Coronary artery (tissue), 2 donors: ENCODE measurements around the gene PFKM.

Experiments
- DNase-seq: peaks from one replicate; pipeline ENCODE4 v3.0.0-alpha.2; 2017; ENCODE audit warnings: low spot score
- H3K27ac ChIP-seq, 2 donors: fragments of 200-600 bp; sonication (generic); one replicate each; pipeline ENCODE4 v1.5.1; 2016 to 2019
- H3K4me3 ChIP-seq: fragments of 200-600 bp; sonication (generic); 2 replicates; pipeline ENCODE4 v1.5.1; 2016; ENCODE audit warnings: mild to moderate bottlenecking, moderate library complexity
- TF ChIP-seq, protein P1 (sequence below): fragments of 200-600 bp; sonication (generic); IDR thresholded peaks from one replicate; pipeline ENCODE4 v1.5.1; 2019; ENCODE audit warnings: antibody characterized with exemption

Gene PFKM

DNA sequence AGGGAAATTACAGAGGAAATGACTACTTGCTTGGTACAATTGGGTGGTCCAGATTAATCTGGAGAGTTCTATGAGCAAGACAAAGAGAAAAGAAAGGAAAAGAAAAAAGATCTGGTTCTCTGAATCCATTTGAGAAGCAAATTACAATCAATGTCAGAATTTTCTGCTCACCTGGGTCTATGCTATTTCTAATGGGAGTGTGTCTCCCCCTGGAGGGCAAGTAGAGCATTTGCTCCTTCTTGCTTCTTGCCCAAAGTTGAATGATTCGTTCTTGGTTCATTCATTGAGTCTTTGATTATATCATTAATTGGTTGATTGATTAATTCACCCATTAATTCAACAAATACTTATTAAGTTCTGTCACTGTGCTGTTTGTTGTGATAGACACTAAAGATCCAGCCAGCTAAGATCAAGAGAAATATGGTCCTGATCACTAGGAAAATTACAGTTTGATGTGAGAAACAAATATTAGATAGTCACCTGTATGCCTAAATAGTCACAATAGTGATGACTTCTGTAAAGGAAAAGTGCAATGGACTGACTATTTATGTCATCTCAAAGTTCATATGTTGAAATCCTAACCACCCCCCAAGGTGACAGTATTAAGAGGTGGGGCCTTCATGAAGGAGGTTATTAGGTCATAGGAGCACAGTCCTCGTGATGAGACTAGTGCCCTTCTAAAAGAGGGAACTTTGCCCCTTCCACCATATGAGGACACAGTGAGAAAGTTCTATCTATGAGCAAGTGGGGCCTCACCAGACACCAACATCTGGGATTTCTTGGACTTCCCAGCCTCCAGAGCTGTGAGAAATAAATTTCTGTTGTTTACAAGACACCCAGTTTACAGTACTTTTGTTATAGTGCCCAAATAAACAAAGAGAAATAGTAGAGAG, 46.2 kb downstream of the PFKM start:
- H3K27ac ChIP-seq = no peak overlapping the region
- H3K4me3 ChIP-seq = no peak overlapping the region
- TF ChIP-seq, protein P1, sequence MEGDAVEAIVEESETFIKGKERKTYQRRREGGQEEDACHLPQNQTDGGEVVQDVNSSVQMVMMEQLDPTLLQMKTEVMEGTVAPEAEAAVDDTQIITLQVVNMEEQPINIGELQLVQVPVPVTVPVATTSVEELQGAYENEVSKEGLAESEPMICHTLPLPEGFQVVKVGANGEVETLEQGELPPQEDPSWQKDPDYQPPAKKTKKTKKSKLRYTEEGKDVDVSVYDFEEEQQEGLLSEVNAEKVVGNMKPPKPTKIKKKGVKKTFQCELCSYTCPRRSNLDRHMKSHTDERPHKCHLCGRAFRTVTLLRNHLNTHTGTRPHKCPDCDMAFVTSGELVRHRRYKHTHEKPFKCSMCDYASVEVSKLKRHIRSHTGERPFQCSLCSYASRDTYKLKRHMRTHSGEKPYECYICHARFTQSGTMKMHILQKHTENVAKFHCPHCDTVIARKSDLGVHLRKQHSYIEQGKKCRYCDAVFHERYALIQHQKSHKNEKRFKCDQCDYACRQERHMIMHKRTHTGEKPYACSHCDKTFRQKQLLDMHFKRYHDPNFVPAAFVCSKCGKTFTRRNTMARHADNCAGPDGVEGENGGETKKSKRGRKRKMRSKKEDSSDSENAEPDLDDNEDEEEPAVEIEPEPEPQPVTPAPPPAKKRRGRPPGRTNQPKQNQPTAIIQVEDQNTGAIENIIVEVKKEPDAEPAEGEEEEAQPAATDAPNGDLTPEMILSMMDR = peak; percentile 82
- DNase-seq = no peak

DNA sequence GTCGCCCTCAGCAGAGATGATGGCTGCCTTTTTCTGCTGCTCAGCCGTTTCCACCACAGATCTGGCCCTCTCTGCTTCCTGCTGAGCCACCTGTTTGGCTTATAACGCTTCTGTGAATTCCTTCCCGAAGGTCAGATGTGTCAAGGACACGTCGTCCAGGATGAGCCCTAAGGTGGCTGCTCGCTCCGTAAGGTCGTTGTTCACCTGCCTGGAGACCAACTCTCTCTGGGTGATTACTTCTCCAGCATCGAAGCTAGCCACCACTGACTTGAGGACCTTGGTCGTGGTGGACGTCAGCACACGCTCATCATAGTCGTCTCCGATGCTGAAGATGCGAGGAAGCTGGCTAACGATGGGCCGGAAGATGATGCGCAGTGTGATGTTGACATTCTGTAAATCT, 49.8 kb downstream of the PFKM start:
- no peak overlapping the region for H3K27ac ChIP-seq
- no peak overlapping the region for H3K4me3 ChIP-seq
- TF ChIP-seq, protein P1 = no peak
- no peak for DNase-seq

DNA sequence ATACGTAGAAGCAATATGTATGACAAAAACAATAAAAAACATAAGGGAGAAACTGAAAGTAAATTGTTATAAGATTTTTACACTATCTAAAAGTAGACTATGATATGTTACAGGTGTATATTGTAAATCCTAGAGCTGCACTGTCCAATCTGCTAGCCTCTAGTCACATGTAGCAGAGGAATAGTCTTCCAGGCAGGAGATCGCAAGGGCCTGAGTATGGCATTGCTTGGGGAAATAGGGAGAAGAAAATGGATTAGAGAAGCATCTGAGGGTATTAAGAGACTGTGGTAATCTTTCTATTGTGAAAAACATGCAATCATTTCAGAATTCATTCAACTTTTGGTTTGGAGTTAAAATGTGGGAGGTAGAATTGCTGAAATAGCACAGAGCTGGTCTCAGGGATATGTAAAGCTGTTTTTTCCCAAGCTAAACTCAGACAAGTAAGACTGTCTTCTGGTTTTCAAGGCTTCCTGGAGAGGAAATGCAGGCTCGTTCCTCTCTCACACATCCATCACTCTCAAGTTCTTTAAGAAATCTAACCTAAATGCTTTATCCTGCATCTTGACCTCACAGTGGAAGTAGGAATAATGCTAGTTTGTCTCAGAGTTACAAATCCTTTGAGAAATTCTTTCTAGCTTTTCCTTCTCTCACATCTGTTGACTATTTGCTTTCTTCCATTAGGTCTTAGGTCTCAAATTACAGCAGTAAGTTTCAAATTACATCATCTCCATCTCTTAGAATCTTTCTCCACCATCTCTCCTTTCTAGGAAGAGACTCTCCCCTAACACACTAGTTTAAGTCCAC, 56.7 kb downstream of the PFKM start:
- TF ChIP-seq, protein P1 = no peak

DNA sequence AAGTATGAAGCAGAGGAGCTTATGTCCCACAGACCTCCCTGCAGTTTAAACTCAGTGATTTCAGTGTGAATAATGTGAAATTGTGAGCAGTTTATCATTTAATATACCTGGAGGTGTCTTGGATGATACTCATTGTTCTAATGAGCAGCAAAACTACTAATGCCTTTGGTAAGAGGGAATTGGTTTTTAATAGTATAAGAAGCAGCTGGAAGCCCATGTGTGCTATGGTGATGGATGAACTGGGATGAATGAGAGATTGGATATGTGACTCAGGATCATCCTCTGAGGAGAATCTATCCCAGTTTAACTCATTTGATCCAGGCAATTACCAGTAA, 57.2 kb downstream of the PFKM start:
- Histone ChIP-seq H3K27ac (no peak overlapping the region), H3K4me3 (no peak overlapping the region)
- no peak for DNase-seq
- TF ChIP-seq, protein P1 = no peak

More for the DNA sequence above, 56.7 kb downstream of the PFKM start:
- DNase-seq = no peak
- Histone ChIP-seq H3K27ac (no peak overlapping the region), H3K4me3 (no peak overlapping the region)

DNA sequence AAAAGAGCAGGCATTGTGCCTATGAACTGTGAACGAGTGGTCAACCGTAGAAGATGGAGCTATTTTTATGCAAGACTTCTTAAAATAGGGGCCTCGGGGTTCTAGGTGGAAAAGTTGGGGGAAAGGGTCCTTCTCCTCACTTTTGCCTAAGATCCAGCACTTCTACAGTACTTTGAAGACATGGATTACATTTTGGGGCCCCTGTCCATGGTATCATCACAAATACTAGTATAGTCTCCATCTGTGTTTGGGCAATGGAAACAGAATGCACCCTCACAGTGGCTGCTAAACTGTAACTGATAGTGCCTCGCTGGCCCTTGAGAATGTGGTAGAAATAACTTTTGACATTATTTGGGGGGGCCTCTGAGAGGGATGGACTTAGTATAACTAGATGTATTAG, 58.8 kb downstream of the PFKM start:
- TF ChIP-seq, protein P1 = no peak

DNA sequence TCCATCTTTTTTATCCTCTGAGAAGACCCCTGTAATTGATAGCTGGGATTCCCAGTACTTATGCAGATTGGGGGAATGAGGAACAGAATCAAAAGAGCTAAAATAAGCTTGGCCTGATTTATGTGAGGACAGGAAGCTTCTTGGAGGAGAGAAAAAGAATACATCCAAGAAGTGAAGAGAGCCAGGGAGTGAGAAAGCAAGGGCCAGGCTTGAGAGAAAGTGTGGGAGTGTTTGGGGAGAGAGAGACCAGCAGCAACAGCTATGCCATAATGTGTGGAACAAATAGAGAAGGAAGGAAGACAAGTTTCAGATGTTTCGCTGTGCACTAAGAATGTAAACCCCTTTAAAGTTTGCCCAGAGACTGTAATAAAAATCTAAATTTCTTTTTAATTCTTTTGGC, 60.3 kb downstream of the PFKM start:
- DNase-seq = no peak
- TF ChIP-seq, protein P1 = no peak
- H3K27ac ChIP-seq = no peak overlapping the region
- H3K4me3 ChIP-seq = no peak overlapping the region

More for the DNA sequence above, 58.8 kb downstream of the PFKM start:
- no peak for DNase-seq
- no peak overlapping the region for H3K4me3 ChIP-seq
- H3K27ac ChIP-seq = no peak overlapping the region
